Bronchial epithelial cell (primary cell): ENCODE data around the gene KIAA1217. TPM values are rescaled to one million over a fixed set of nuclear protein-coding genes. Genes with fewer than 3 reads are reported as not detected.

Experiments used
- DNase-seq: peaks from one replicate; pipeline ENCODE4 v3.0.0-alpha.2; 2010; ENCODE audit warnings: low read depth
- FAIRE-seq: peaks from 2 replicates; lab custom pipeline; 2011; peaks lifted over from hg19 to GRCh38; lab: Jason Lieb, UNC
- H3K27me3 ChIP-seq: 2 replicates; pipeline ENCODE4 v1.5.1; 2011; ENCODE audit warnings: low read length; ENCODE audit not compliant: control insufficient read depth, insufficient read depth
- H3K36me3 ChIP-seq: 2 replicates; pipeline ENCODE4 v1.5.1; 2011; ENCODE audit warnings: low read length; ENCODE audit not compliant: control insufficient read depth, insufficient read depth
- H3K4me3 ChIP-seq: 2 replicates; pipeline ENCODE4 v1.5.1; 2011; ENCODE audit warnings: mild to moderate bottlenecking, low read depth, low read length, control low read depth
- CTCF ChIP-seq: IDR thresholded peaks from 2 replicates; pipeline ENCODE4 v1.5.1; 2011; ENCODE audit warnings: mild to moderate bottlenecking, moderate library complexity, low read length, control low read depth, inconsistent platforms; ENCODE audit not compliant: insufficient read depth, severe bottlenecking
- total RNA-seq: library from RNA; depleted of rRNA; stranded (reverse); fragments of >200 nt; gene quantifications from 2 replicates; pipeline ENCODE4 v1.2.1, GENCODE V29; 2014

Gene KIAA1217
- total RNA-seq, 1 donor from 2014 or later = 3.4 TPM

GRCh38 chr10:24262929-24263590 is 54.1 kb downstream of the KIAA1217 start:
- DNase-seq (no peak), FAIRE-seq (peak; percentile 82)
- no peak for TF ChIP-seq CTCF
- no peak overlapping the region for H3K4me3 ChIP-seq
- H3K27me3 ChIP-seq = no peaks in the 10 kb centered on the region
- H3K36me3 ChIP-seq = peaks cover 2% of the 10 kb centered on the region

- TF ChIP-seq CTCF = no peak
- FAIRE-seq = no peak
- Histone ChIP-seq H3K4me3 (no peak overlapping the region), H3K36me3 (peaks cover 3% of the 10 kb centered on the region), H3K27me3 (no peaks in the 10 kb centered on the region)
- DNase-seq = no peak
These were observed 60.5 kb downstream of the KIAA1217 start for GRCh38 chr10:24269476-24269875.

GRCh38 chr10:24272374-24272773 is 63.4 kb downstream of the KIAA1217 start:
- Histone ChIP-seq H3K27me3 (no peaks in the 10 kb centered on the region), H3K4me3 (no peak overlapping the region), H3K36me3 (peaks cover 1% of the 10 kb centered on the region)
- no peak for TF ChIP-seq CTCF
- FAIRE-seq (no peak), DNase-seq (no peak)

- FAIRE-seq = no peak
- no peak for TF ChIP-seq CTCF
- H3K4me3 ChIP-seq = no peak overlapping the region
- no peak for DNase-seq
- H3K36me3 ChIP-seq = peaks cover 3% of the 10 kb centered on the region
- H3K27me3 ChIP-seq = no peaks in the 10 kb centered on the region
These were observed 68.3 kb downstream of the KIAA1217 start for GRCh38 chr10:24277277-24277676.

- H3K36me3 ChIP-seq = peaks cover 3% of the 10 kb centered on the region
- FAIRE-seq (peak; percentile 13), DNase-seq (peak; percentile 82)
- no peak overlapping the region for H3K4me3 ChIP-seq
- H3K27me3 ChIP-seq = no peaks in the 10 kb centered on the region
- TF ChIP-seq CTCF = no peak
These were observed 68.8 kb downstream of the KIAA1217 start for GRCh38 chr10:24277771-24278170.

- no peak for FAIRE-seq
- no peak for DNase-seq
- Histone ChIP-seq H3K36me3 (peaks cover 3% of the 10 kb centered on the region), H3K27me3 (no peaks in the 10 kb centered on the region), H3K4me3 (no peak overlapping the region)
- TF ChIP-seq CTCF = no peak
These were observed 69.4 kb downstream of the KIAA1217 start for GRCh38 chr10:24278176-24278889.
